Heart right ventricle (tissue), 16 donors: Measurements from ENCODE around the gene CTBP1. TPM values are rescaled to one million over a fixed set of nuclear protein-coding genes. Genes with fewer than 3 reads are reported as not detected.

Experiments used
- ATAC-seq, 8 donors: fragments of 200-7000 bp; cut with Tn5 transposase; one replicate each; pipeline ENCODE4 v1.9.1; 2020; ENCODE audit warnings: mild to moderate bottlenecking in 8 of 8, moderate library complexity in 8 of 8, moderate number of reproducible peaks in 1 of 8
- DNase-seq, 2 donors: peaks; one replicate each; pipeline ENCODE4 v3.0.0-alpha.2; 2020
- H3K27ac ChIP-seq, 10 donors: fragments of 200-600 bp; sonication (generic) in 2 of 10; one replicate each; pipeline versions ENCODE4 v1.5.0 to v1.8.0; 2020 to 2022; ENCODE audit warnings: mild to moderate bottlenecking in 3 of 10
- H3K27me3 ChIP-seq, 7 donors: fragments of 200-600 bp; one replicate each; pipeline ENCODE4 v1.8.0; 2021 to 2022; ENCODE audit warnings: mild to moderate bottlenecking in 2 of 7
- H3K36me3 ChIP-seq, 9 donors: fragments of 200-600 bp; sonication (generic) in 1 of 9; one replicate each; pipeline versions ENCODE4 v1.5.0 to v1.8.0; 2020 to 2022; ENCODE audit warnings: mild to moderate bottlenecking in 2 of 9
- H3K4me1 ChIP-seq, 9 donors: fragments of 200-600 bp; sonication (generic) in 1 of 9; one replicate each; pipeline versions ENCODE4 v1.5.0 to v1.8.0; 2020 to 2022; ENCODE audit warnings: mild to moderate bottlenecking in 4 of 9
- H3K4me3 ChIP-seq, 10 donors: fragments of 200-600 bp; sonication (generic) in 2 of 10; one replicate each; pipeline versions ENCODE4 v1.5.0 to v1.8.0; 2020 to 2022; ENCODE audit warnings: mild to moderate bottlenecking in 7 of 10, moderate library complexity in 2 of 10
- H3K9me3 ChIP-seq, 11 donors: fragments of 200-600 bp in 10 of 11; sonication (generic) in 2 of 11; one replicate each; pipeline versions ENCODE4 v1.5.0 to v1.8.0; 2013 to 2022; ENCODE audit warnings: mild to moderate bottlenecking in 2 of 11, control low read depth in 1 of 11, moderate library complexity in 1 of 11
- WGBS, 2 donors: extraction: QIAGEN DNeasy Blood & Tissue Kit; methylation state at CpG; one replicate each; pipeline ENCODE4 v1.1.7; 2013; ENCODE audit warnings: inconsistent platforms in 1 of 2; 5-methylcytosine and 5-hydroxymethylcytosine counted together
- intact Hi-C, 10 donors: fragments of 100-400 bp; cut with DNase I; formaldehyde crosslinking; loops; one replicate each; pipeline versions ENCODE4 v1.11.1 to v1.14.2; 2022
- polyA plus RNA-seq, 2 donors: library from polyadenylated mRNA; stranded (reverse); fragments of 200-250 nt; gene quantifications; one replicate each; pipeline ENCODE4 v1.2.3, GENCODE V29; 2013
- total RNA-seq, 10 donors: library from RNA; stranded (reverse); fragmentation: NEBNext Ultra II Directional in 3 of 10; extraction: Animal tissue kit (Norgen Biotek cat#: 25700) in 3 of 10; gene quantifications; one replicate each; pipeline versions ENCODE4 v1.2.1 to v1.2.4, GENCODE V29; 2021 to 2023
- TF ChIP-seq, protein P1 (sequence below), 9 donors: fragments of 200-600 bp; sonication (generic) in 2 of 9; IDR thresholded peaks; one replicate each; pipeline versions ENCODE4 v1.5.0 to v1.8.0; 2021 to 2022; ENCODE audit warnings: antibody characterized with exemption in 9 of 9, mild to moderate bottlenecking in 5 of 9, moderate library complexity in 1 of 9
- donor health status: Arrhythmogenic right ventricular cardiomyopathy.
- donor health status: ischemic (EF 13 %, LVEDD 7.1; RV severe dilation, severe dysfunction).
- donor health status: healthy with polysubstance abuse.
- donor health status: DM: no; HTN: yes; CAD: no.
- donor health status: DM: no; HTN: no; CAD: no.
- donor health status: ischemic (EF 25% LVEDD 6.9; RV normal size, moderate dysfunction).
- donor health status: ischemic (EF 25% LVEDD 5.7; RV mildly dilated, moderate dysfunction).
- donor health status: healthy.
- donor health status: DM: yes; HTN: yes; CAD: no.
- donor health status: Ischemic cardiomyopathy.
- donor health status: ischemic (EF 35%, LVEDD 5.7; RV mildly dilated, moderate dysfunction).
- donor health status: nonischemic (EF 11% LVEDD 7.7; RV severe dilation, severe dysfunction).
- donor health status: DM: yes; HTN: yes; CAD: no.
- donor health status: PGD.
- donor health status: ischemic (EF 29% LVEDD 5.4; RV normal size, mild dysfunction).
- donor health status: nonischemic (EF 23%, LVEDD 6.1; RV moderate dilation, normal function).

Gene CTBP1
- total and polyA plus RNA-seq, 12 donors: 98.6 to 132 (median 121) TPM

DNA sequence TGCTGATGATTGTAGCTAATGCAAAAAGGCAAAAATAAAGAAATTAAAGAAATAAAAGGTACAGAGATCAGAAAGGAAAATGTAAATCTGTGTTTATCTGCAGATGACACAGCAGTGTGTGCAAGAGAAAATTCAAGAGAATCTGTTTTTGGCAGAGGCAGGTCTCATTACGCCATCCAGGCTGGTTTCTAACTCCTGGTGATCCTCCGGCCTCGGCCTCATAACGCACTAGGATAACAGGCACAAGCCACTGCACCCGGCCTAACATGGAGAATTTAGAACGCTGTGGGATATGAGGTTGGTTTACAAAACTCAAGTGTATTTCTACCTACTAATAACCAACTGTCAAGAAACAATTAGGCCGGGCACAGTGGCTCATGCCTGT is 29.4 kb downstream of the CTBP1 start:
- Histone ChIP-seq H3K36me3 (peaks cover 4 to 100% (median 35%) of the 10 kb centered on the region in 9 donors), H3K27me3 (no peaks in the 10 kb centered on the region), H3K4me3 (no peak overlapping the region), H3K9me3 (no peaks in the 10 kb centered on the region), H3K4me1 (peaks cover 0 to 44% (median 13%) of the 10 kb centered on the region in 9 donors), H3K27ac (no peak overlapping the region)
- 97 to 98% methylated on average over 7 of the region's 7 CpGs for WGBS, 2 donors
- TF ChIP-seq, protein P1, sequence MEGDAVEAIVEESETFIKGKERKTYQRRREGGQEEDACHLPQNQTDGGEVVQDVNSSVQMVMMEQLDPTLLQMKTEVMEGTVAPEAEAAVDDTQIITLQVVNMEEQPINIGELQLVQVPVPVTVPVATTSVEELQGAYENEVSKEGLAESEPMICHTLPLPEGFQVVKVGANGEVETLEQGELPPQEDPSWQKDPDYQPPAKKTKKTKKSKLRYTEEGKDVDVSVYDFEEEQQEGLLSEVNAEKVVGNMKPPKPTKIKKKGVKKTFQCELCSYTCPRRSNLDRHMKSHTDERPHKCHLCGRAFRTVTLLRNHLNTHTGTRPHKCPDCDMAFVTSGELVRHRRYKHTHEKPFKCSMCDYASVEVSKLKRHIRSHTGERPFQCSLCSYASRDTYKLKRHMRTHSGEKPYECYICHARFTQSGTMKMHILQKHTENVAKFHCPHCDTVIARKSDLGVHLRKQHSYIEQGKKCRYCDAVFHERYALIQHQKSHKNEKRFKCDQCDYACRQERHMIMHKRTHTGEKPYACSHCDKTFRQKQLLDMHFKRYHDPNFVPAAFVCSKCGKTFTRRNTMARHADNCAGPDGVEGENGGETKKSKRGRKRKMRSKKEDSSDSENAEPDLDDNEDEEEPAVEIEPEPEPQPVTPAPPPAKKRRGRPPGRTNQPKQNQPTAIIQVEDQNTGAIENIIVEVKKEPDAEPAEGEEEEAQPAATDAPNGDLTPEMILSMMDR (IDR thresholded peaks at IDR 0.05): no peak
- intact Hi-C loops: no loop called here
- no peak for DNase-seq
- no peak for ATAC-seq

- no peaks in the 10 kb centered on the region for H3K27me3 ChIP-seq
- H3K36me3 ChIP-seq: peaks cover 4 to 100% (median 34%) of the 10 kb centered on the region in 9 donors
- no peak overlapping the region for H3K4me3 ChIP-seq
- TF ChIP-seq, protein P1 (IDR thresholded peaks at IDR 0.05): no peak
- H3K9me3 ChIP-seq: no peaks in the 10 kb centered on the region
- ATAC-seq: no peak
- peak overlapping the region in 1 of 10 donors; percentile 40 for H3K27ac ChIP-seq
- DNase-seq: no peak
- 85 to 86% methylated on average over 21 of the region's 21 CpGs for WGBS, 2 donors
- intact Hi-C loops: no loop called here
- peaks cover 0 to 44% (median 13%) of the 10 kb centered on the region in 9 donors for H3K4me1 ChIP-seq
Measured at GRCh38 chr4:1218634-1219565, 30.0 kb downstream of the CTBP1 start.

DNA sequence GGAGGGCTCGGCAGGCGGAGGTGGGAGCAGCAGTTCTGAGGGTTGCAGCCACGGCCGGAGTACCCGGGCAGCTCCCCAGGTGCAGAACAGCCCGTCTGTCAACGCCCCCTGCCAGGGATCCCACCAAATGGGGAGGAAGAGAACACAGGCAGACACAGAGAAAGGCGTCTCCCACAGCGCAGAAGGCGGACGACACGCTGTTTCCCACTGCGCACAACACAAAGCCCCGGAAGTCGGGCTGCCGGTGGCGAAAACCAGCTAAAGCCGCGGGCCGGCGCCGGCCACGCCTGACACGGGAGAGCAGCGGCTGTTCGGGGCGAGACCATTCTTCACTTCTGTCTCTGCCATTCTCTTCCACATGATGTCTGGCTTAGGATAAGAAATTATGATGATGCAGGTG is 31.6 kb downstream of the CTBP1 start:
- Histone ChIP-seq H3K36me3 (peaks cover 8 to 100% (median 46%) of the 10 kb centered on the region in 9 donors), H3K4me1 (peaks cover 0 to 44% (median 13%) of the 10 kb centered on the region in 9 donors), H3K27me3 (no peaks in the 10 kb centered on the region), H3K27ac (peak overlapping the region in 3 of 10 donors; percentile 3 to 68 (median 65)), H3K4me3 (no peak overlapping the region), H3K9me3 (no peaks in the 10 kb centered on the region)
- DNase-seq (no peak), ATAC-seq (no peak)
- intact Hi-C loops: no loop called here
- WGBS, 2 donors: 90 to 91% methylated on average over 27 of the region's 27 CpGs
- TF ChIP-seq, protein P1 (IDR thresholded peaks at IDR 0.05): no peak

DNA sequence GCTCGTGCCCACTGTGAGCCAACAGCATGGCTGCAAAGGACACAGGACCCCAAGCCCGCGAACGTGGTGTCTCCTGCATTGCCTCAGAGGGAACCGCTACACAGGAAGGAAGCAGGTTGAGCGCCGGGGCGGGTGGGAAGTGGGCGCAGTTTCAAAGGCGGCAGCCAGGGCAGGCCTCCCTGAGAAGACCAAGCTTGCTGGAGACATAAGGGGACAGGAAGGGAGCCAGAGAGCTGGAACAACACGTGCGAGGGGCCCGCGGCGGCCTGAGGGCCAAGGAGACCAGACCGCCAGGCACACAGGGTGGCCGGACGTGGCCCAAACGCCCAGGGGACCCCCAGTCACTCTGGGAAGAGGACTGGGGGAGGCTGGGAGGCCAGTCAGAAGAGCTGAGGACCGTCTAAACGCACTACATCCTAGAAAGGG is 32.0 kb downstream of the CTBP1 start:
- peaks cover 8 to 100% (median 50%) of the 10 kb centered on the region in 9 donors for H3K36me3 ChIP-seq
- intact Hi-C loops: no loop called here
- no peaks in the 10 kb centered on the region for H3K27me3 ChIP-seq
- peak overlapping the region in 1 of 10 donors; percentile 8 for H3K4me3 ChIP-seq
- TF ChIP-seq, protein P1 (IDR thresholded peaks at IDR 0.05): peak in 3 of 9 donors; percentile 6 to 23 (median 10)
- ATAC-seq (peak; percentile 7 to 45 (median 36)), DNase-seq (peak in 1 of 2 donors; percentile 58)
- H3K9me3 ChIP-seq: no peaks in the 10 kb centered on the region
- 55 to 64% methylated on average over 21 of the region's 21 CpGs for WGBS, 2 donors
- H3K27ac ChIP-seq: peak overlapping the region in 5 of 10 donors; percentile 3 to 68 (median 26)
- peaks cover 0 to 48% (median 16%) of the 10 kb centered on the region in 9 donors for H3K4me1 ChIP-seq
